ENCODE results near the gene SIGMAR1.
A peak's percentile ranks its signal among the peaks of the same experiment; 100 is the strongest.

The SIGMAR1 gene

DNA sequence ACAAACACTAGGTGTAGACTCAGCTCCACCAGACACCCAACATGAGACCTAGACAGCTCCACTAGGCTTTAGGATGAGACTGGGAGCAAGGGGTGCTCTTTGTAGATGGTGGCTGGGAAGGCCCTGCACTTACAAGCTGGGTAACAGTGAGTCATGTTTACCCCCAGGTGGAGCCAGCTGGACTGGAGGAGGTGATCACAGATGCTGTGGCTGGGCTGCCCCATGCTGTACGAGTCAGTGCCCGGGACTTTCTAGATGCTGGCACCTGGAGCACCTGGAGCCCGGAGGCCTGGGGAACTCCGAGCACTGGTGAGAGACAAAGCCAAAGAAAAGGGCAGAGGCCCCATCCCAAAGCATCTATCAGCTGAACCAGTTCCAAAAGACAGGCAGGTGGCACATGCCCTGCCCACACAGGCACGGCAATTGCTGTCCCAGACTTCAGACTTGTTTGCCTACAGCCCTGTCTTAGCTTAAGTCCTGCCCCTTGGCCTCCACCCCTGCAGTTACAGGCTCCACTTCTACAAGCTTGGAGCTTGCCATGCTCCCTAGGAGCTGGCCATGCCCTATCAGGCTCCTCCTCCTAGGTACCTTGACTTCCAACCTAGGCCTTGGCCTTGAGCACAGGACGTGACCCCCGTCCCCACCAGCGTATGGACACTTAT is 22.1 kb upstream of the SIGMAR1 start:
- POLR2A ChIA-PET = interaction anchor here (1.5 to 1.6 kb wide), 2 partner anchors 7 to 13 kb away, joined by 4 read pairs; partner anchors contain the start of gene GALT
- CTCF ChIA-PET = interaction anchor here (1.3 to 8.4 kb wide), 3 partner anchors 10 to 44 kb away, joined by 4 to 153 read pairs (median 4); partner anchors contain the start of genes GALT and IL11RA
- DNase-seq (ENCODE audit: low read depth, low spot score) = no peak
- H3K4me3 ChIP-seq (ENCODE audit: low read depth, low read length) = no peak overlapping the region
- TF ChIP-seq CTCF (IDR thresholded peaks at IDR 0.05; ENCODE audit: insufficient read depth, low read length, missing control alignments) = no peak

- no peak for TF ChIP-seq CTCF (IDR thresholded peaks at IDR 0.05; ENCODE audit: insufficient read depth, low read length, missing control alignments)
- no peak for DNase-seq (ENCODE audit: low read depth, low spot score)
- H3K4me3 ChIP-seq (ENCODE audit: low read depth, low read length) = no peak overlapping the region
- ChIA-PET CTCF (interaction anchor here (0.6 to 1.7 kb wide), 4 partner anchors 10 to 44 kb away, joined by 3 to 5 read pairs (median 4); partner anchors contain the start of gene GALT), POLR2A (no interaction called here)
Measured at GRCh38 chr9:34658461-34658860, 20.9 kb upstream of the SIGMAR1 start.

DNA sequence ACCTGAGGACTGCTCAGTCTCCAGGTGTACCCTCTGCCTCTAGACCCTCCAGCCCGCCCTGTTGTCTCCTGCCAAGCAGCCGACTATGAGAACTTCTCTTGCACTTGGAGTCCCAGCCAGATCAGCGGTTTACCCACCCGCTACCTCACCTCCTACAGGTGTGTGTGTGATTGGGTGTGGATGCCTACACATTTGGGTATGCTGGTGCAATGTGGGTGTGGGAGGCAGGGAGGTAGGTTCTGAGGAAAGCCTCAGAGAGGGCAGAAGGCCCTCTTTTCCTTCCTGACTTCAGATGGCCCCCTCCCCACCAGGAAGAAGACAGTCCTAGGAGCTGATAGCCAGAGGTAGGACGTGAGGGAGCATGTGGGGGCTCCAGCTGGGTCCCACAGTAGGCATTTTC is 19.4 kb upstream of the SIGMAR1 start:
- no peak for TF ChIP-seq CTCF (IDR thresholded peaks at IDR 0.05; ENCODE audit: insufficient read depth, low read length, missing control alignments)
- H3K4me3 ChIP-seq (ENCODE audit: low read depth, low read length) = no peak overlapping the region
- DNase-seq (ENCODE audit: low read depth, low spot score) = no peak
- ChIA-PET CTCF (interaction anchor here (1.9 to 13.8 kb wide), 3 partner anchors 7 to 45 kb away, joined by 7 to 153 read pairs (median 10); partner anchors contain the start of genes CCL27 and GALT), POLR2A (interaction anchor here (1.0 to 3.0 kb wide), 2 partner anchors 8 to 14 kb away, joined by 3 to 11 read pairs; no protein-coding TSS in a partner anchor)

GRCh38 chr9:34655394-34655793 is 17.8 kb upstream of the SIGMAR1 start:
- no peak for TF ChIP-seq CTCF (IDR thresholded peaks at IDR 0.05; ENCODE audit: insufficient read depth, low read length, missing control alignments)
- ChIA-PET CTCF (interaction anchor here (13.8 kb wide), 1 partner anchor 8 kb away, joined by 153 read pairs; the partner anchor contains the start of gene CCL27), POLR2A (interaction anchor here (3.0 kb wide), 1 partner anchor 9 kb away, joined by 11 read pairs; no protein-coding TSS in a partner anchor)
- no peak overlapping the region for H3K4me3 ChIP-seq (ENCODE audit: low read depth, low read length)
- no peak for DNase-seq (ENCODE audit: low read depth, low spot score)

GRCh38 chr9:34654323-34655051 is 16.9 kb upstream of the SIGMAR1 start:
- POLR2A ChIA-PET = interaction anchor here (1.3 to 3.0 kb wide), 3 partner anchors 10 to 34 kb away, joined by 5 to 11 read pairs (median 7); partner anchors contain the start of genes DCTN3 and SIGMAR1
- no peak for DNase-seq (ENCODE audit: low read depth, low spot score)
- H3K4me3 ChIP-seq (ENCODE audit: low read depth, low read length) = peak overlapping the region; percentile 12; the same call in 1 of the 2 replicates
- CTCF ChIA-PET = interaction anchor here (1.2 to 13.8 kb wide), 2 partner anchors 9 to 47 kb away, joined by 3 to 153 read pairs; partner anchors contain the start of gene CCL27
- no peak for TF ChIP-seq CTCF (IDR thresholded peaks at IDR 0.05; ENCODE audit: insufficient read depth, low read length, missing control alignments)
